Activated T-helper 17 cell treated with anti-CD3 and anti-CD28 coated beads, Interleukin-2, amount 50 U/mL, for 72 hours (primary cell): ENCODE measurements around the gene CTBP2. TPM values are rescaled to one million over a fixed set of nuclear protein-coding genes. Genes with fewer than 3 reads are reported as not detected.
"Not testable (repeated sequence)": the region's sequence is repeated elsewhere in the genome, so short reads cannot be mapped to it uniquely, and the experiment has no call there.

Experiments used
- ATAC-seq: fragments of 150-1000 bp; cut with Tn5 transposase; replicated peaks from 2 replicates; pipeline ENCODE4 v1.10.0; 2021; ENCODE audit warnings: mild to moderate bottlenecking, moderate library complexity
- H3K27ac Mint-ChIP-seq: one replicate; pipeline ENCODE4 v1.8.0; 2022; ENCODE audit warnings: mixed read lengths
- H3K27me3 Mint-ChIP-seq: one replicate; pipeline ENCODE4 v1.8.0; 2022; ENCODE audit warnings: mixed read lengths
- H3K36me3 Mint-ChIP-seq: one replicate; pipeline ENCODE4 v1.8.0; 2022; ENCODE audit warnings: low read depth, mild to moderate bottlenecking, mixed read lengths
- H3K4me1 Mint-ChIP-seq: one replicate; pipeline ENCODE4 v1.8.0; 2022; ENCODE audit warnings: mixed read lengths
- H3K4me3 Mint-ChIP-seq: one replicate; pipeline ENCODE4 v1.8.0; 2022; ENCODE audit warnings: mild to moderate bottlenecking, mixed read lengths
- H3K9me3 Mint-ChIP-seq: one replicate; pipeline ENCODE4 v1.8.0; 2022; ENCODE audit warnings: mixed read lengths
- total RNA-seq, 2 donors: library from RNA; stranded (reverse); gene quantifications; one replicate each; pipeline ENCODE4 v1.2.3, GENCODE V29; 2022

CTBP2 gene
- total RNA-seq, 2 donors from 2014 or later: 0.74 to 1.1 TPM

DNA sequence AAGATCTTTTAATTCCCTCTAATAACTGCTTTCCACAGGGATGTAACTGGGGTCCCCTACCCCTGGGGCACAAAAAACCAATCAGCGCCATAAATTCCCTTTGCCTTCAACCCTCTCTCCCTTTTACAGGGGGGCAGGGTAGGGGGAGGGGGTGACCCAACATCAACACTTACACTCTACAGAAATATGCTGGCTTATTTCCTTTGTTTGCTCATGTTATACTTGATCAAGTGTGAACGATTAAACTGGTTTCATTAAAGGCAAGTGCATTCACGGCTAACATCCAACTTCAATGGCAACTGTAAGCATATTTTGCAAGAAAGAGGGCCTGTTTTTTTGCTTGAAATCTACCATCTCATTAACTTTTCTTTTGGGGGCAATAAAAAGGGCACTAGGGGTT lies 2.9 kb downstream of the CTBP2 start:
- Mint-ChIP-seq H3K4me1 (no peaks in the 10 kb centered on the region), H3K36me3 (peaks cover 5% of the 10 kb centered on the region), H3K9me3 (no peaks in the 10 kb centered on the region), H3K27ac (no peak overlapping the region), H3K27me3 (peaks cover 48% of the 10 kb centered on the region), H3K4me3 (no peak overlapping the region)
- ATAC-seq: no peak

GRCh38 chr10:125156739-125157480 lies 3.5 kb downstream of the CTBP2 start:
- H3K4me1 Mint-ChIP-seq: no peaks in the 10 kb centered on the region
- peaks cover 49% of the 10 kb centered on the region for H3K27me3 Mint-ChIP-seq
- H3K27ac Mint-ChIP-seq: no peak overlapping the region
- H3K4me3 Mint-ChIP-seq: no peak overlapping the region
- H3K9me3 Mint-ChIP-seq: no peaks in the 10 kb centered on the region
- peaks cover 5% of the 10 kb centered on the region for H3K36me3 Mint-ChIP-seq
- no peak for ATAC-seq

- Mint-ChIP-seq H3K9me3 (no peaks in the 10 kb centered on the region), H3K36me3 (peaks cover 5% of the 10 kb centered on the region), H3K4me1 (no peaks in the 10 kb centered on the region), H3K27me3 (peaks cover 50% of the 10 kb centered on the region), H3K27ac (no peak overlapping the region), H3K4me3 (no peak overlapping the region)
- no peak for ATAC-seq
Measured at GRCh38 chr10:125156196-125156595, 4.2 kb downstream of the CTBP2 start.

GRCh38 chr10:125155101-125155500 lies 5.3 kb downstream of the CTBP2 start:
- Mint-ChIP-seq H3K27me3 (peaks cover 53% of the 10 kb centered on the region), H3K9me3 (no peaks in the 10 kb centered on the region), H3K36me3 (peaks cover 5% of the 10 kb centered on the region), H3K27ac (no peak overlapping the region), H3K4me3 (no peak overlapping the region), H3K4me1 (no peaks in the 10 kb centered on the region)
- ATAC-seq: no peak

- no peaks in the 10 kb centered on the region for H3K9me3 Mint-ChIP-seq
- no peak for ATAC-seq
- peaks cover 5% of the 10 kb centered on the region for H3K36me3 Mint-ChIP-seq
Measured at GRCh38 chr10:125154529-125154928, 5.8 kb downstream of the CTBP2 start.

GRCh38 chr10:125153703-125154490 lies 6.5 kb downstream of the CTBP2 start:
- H3K4me1 Mint-ChIP-seq: no peaks in the 10 kb centered on the region
- no peak for ATAC-seq
- H3K36me3 Mint-ChIP-seq: peaks cover 5% of the 10 kb centered on the region
- H3K27me3 Mint-ChIP-seq: peaks cover 53% of the 10 kb centered on the region
- no peak overlapping the region for H3K4me3 Mint-ChIP-seq
- no peaks in the 10 kb centered on the region for H3K9me3 Mint-ChIP-seq
- no peak overlapping the region for H3K27ac Mint-ChIP-seq

More at GRCh38 chr10:125154529-125154928, 5.8 kb downstream of the CTBP2 start:
- Mint-ChIP-seq H3K27me3 (peaks cover 53% of the 10 kb centered on the region), H3K27ac (no peak overlapping the region), H3K4me1 (no peaks in the 10 kb centered on the region), H3K4me3 (no peak overlapping the region)

DNA sequence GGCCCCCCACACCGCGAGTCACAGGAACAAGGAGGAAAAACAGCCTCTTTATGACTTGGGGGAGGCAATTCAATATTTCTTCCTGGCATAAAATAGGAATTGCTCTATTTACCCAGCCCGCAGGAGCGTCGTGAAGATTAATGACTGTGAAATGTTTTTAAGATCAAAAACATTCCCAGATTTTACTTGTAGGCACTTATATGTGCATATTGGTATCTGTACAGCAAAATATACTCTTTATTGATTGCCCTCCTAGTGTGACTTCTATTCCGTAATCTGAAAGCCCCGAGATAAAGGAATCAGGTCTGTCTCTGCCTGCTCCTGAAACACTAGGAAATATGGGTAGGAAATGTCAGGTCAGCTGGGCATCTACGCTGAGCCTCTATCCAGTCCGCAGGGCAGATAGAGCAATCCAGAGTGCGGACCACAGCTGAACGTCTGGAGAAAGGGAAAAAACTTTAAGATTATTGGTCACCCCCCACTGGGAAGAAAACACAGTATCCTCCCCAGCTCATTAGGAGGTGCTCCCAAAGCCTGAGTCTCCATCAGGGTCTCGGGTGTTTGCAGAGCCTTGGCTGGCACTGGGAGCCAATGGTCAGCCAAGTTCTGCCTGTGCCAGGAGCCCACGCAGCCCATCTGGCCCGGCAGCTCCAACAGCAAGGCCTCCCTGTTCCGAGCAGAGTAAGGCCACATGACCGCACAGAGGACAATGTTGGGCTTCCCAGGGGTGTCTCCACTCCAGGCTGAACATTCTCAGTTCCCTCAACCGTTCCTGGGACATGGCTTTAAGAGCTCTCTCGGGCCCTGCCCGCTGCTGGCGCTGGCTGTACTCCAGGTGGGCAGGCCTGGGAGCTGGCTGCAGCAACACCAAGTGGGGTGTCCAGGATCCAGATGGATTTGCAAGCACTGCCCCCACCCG lies 7.7 kb downstream of the CTBP2 start:
- Mint-ChIP-seq H3K9me3 (no peaks in the 10 kb centered on the region), H3K4me3 (no peak overlapping the region), H3K36me3 (no peaks in the 10 kb centered on the region), H3K27me3 (peaks cover 56% of the 10 kb centered on the region), H3K27ac (no peak overlapping the region), H3K4me1 (no peaks in the 10 kb centered on the region)
- ATAC-seq: no peak

DNA sequence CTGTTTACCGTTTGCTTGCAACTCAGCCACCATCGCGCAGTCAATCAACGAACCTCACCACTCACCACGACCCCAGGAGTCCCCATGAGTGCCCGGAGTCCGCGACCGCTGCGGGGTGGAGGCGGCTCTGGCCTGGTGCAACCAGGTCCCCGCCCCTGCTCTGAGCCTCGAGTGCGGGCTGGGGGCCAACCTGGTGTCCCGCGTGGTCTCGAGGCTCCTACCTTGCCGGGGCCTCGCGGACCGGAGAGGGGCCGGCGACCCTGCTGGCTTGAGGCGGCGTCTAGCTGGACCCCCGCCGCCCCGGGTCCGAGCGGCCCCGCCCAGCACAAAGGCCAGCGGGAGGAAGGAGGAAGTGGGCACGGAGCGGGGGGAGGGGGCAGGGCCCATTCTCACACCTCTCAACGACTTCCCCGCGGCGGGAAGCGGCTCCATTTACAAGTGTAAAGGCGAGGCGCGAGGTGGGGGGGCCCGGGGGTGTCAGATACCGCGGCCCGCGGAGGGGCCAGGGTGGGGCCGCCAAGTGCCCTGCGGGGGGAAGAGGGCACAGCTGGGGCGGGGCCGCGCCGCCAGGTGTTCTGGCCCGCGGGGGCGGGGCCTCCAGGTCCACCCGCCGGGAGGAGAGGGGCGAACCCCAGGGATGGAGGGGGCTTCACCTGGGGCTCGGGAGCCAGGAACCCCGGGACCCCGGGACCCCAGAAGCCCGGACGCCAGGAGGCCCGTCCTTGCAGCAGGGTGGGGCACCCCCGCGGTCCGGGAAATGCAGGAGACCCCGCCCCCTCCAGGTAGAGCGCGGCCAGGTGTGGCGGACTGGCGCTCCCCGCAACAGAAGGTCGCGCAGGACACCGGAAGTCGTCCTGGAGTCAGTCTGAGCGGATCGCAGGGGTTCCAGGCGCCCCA lies 8.6 kb downstream of the CTBP2 start:
- Mint-ChIP-seq H3K4me3 (no peak overlapping the region), H3K36me3 (no peaks in the 10 kb centered on the region), H3K27ac (no peak overlapping the region), H3K9me3 (no peaks in the 10 kb centered on the region), H3K4me1 (no peaks in the 10 kb centered on the region), H3K27me3 (peaks cover 52% of the 10 kb centered on the region)
- no peak for ATAC-seq

- ATAC-seq: no peak
Measured at GRCh38 chr10:125151170-125151552, 9.2 kb downstream of the CTBP2 start.

DNA sequence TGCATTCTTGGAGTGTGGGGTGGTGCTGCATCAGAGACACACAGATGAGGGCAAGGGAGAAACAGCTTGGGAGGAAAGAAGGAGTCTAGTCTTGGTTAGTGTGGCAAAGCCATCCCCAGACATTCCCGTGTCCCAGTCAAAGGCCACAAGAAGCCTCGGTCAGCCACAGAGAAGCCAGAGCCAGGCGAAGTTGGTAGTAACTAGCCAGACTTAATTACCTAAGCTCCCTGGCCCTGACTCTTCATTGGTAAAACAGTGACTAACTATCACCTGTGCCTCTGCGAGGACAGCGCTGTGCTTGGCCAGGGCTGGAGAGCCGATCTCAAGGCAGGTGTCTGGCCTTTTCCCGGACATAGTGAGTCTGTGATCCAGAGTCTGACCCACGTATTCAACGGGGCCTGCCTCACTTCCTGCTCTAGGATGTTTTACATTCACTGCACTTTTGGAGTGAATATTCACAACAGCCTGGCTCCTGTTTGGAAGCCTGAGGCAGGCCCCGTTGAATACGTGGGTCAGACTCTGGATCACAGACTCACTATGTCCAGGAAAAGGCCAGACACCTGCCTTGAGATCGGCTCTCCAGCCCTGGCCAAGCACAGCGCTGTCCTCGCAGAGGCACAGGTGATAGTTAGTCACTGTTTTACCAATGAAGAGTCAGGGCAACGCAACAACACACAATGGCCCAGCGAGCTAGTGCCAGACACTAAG lies 9.8 kb downstream of the CTBP2 start:
- not testable (repeated sequence) for H3K36me3 Mint-ChIP-seq, H3K4me1 Mint-ChIP-seq, H3K9me3 Mint-ChIP-seq, ATAC-seq, H3K4me3 Mint-ChIP-seq, H3K27ac Mint-ChIP-seq
- H3K27me3 Mint-ChIP-seq: peaks cover 47% of the 10 kb centered on the region

More at GRCh38 chr10:125151170-125151552, 9.2 kb downstream of the CTBP2 start:
- Mint-ChIP-seq H3K36me3 (no peaks in the 10 kb centered on the region), H3K9me3 (no peaks in the 10 kb centered on the region), H3K27me3 (peaks cover 53% of the 10 kb centered on the region), H3K4me3 (no peak overlapping the region), H3K4me1 (no peaks in the 10 kb centered on the region), H3K27ac (no peak overlapping the region)

DNA sequence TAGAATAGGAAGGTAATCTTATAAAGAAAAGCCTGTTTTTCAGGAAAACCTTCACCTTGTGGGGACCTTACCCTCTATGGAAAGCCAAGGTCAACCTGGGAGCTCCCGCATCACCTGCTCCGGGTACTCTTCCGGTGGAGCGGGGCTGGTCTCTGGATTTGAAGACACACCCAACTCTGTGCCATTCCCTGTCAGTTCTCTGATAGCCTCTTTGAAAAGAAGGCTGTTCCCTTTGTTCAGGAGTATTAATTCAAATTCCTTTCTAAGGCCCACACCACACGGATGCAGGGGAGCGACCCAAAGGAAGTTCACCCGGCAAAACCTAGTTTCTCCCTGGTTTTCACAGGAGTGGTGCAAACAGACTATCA lies 10.7 kb downstream of the CTBP2 start:
- Mint-ChIP-seq H3K4me3 (no peak overlapping the region), H3K9me3 (no peaks in the 10 kb centered on the region)

DNA sequence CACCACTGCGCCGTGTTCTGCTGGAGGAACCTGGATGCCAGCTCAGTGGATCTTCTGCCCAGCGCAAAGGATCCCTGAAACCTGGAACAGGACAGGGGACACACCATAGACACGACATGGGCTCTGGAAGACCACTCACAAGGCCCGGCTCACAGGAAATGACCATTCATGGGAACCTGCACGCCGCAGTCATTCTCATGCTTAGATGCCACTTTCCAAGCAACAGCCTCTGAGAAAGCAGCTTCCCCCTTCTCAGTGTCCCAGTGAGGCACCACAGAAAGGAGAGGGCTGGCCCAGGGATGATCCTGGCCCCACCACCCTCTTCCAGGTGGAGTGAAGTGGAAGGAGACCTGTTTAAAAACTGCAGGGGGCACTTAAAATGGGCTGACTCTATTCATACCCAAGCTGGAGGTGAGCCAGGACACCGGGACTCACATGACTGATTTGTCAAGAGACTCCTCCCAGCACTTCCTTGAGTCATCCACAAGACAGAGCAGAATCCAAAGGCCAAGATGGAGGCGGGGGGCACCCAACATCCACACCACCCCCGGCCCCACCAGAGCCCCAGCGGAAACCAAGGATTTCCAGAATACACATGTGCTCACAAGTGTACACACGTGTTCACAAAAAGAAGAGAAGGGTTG lies 11.2 kb downstream of the CTBP2 start:
- H3K36me3 Mint-ChIP-seq: no peaks in the 10 kb centered on the region
- no peaks in the 10 kb centered on the region for H3K4me1 Mint-ChIP-seq
- peaks cover 38% of the 10 kb centered on the region for H3K27me3 Mint-ChIP-seq
- no peak for ATAC-seq
- H3K4me3 Mint-ChIP-seq: no peak overlapping the region
- no peaks in the 10 kb centered on the region for H3K9me3 Mint-ChIP-seq
- no peak overlapping the region for H3K27ac Mint-ChIP-seq

More for the DNA sequence above, 10.7 kb downstream of the CTBP2 start:
- ATAC-seq: no peak
- no peaks in the 10 kb centered on the region for H3K4me1 Mint-ChIP-seq
- no peaks in the 10 kb centered on the region for H3K36me3 Mint-ChIP-seq
- no peak overlapping the region for H3K27ac Mint-ChIP-seq
- peaks cover 40% of the 10 kb centered on the region for H3K27me3 Mint-ChIP-seq

GRCh38 chr10:125148528-125148927 lies 11.8 kb downstream of the CTBP2 start:
- no peak for ATAC-seq
- peaks cover 41% of the 10 kb centered on the region for H3K27me3 Mint-ChIP-seq

More at GRCh38 chr10:125148528-125148927, 11.8 kb downstream of the CTBP2 start:
- Mint-ChIP-seq H3K36me3 (no peaks in the 10 kb centered on the region), H3K4me1 (no peaks in the 10 kb centered on the region), H3K4me3 (no peak overlapping the region), H3K27ac (no peak overlapping the region), H3K9me3 (no peaks in the 10 kb centered on the region)
